A673 (cell line): ENCODE data around the gene CAPN7. TPM values are rescaled to one million over a fixed set of nuclear protein-coding genes. Genes with fewer than 3 reads are reported as not detected.

ENCODE experiments used
- BruUV-seq: library from RNA; stranded (reverse); fragments of 400-500 nt; replicated peaks from 2 replicates; lab custom pipeline; 2021; lab: Mats Ljungman, UMichigan
- CTCF ChIA-PET: fragments of 300-600 bp; sonication (Branson Sonifier 250); formaldehyde crosslinking; loops from one replicate; lab custom pipeline; 2022; ENCODE audit warnings: antibody characterized with exemption; lab: Charles Lee
- POLR2A ChIA-PET: fragments of 300-600 bp; sonication (Branson Sonifier 250); formaldehyde crosslinking; loops from one replicate; lab custom pipeline; 2022; ENCODE audit warnings: antibody characterized with exemption; ENCODE audit not compliant: low non-redundant PET; lab: Charles Lee
- DNase-seq: peaks from one replicate; pipeline ENCODE4 v3.0.0-alpha.2; 2015; ENCODE audit warnings: low spot score
- H3K27ac ChIP-seq: fragments of 200-600 bp; sonication (generic); 2 replicates; pipeline ENCODE4 v1.5.1; 2016; ENCODE audit warnings: mixed run types, low read depth, mild to moderate bottlenecking, mixed read lengths, antibody characterized with exemption, low read length; ENCODE audit not compliant: poor library complexity, severe bottlenecking
- H3K27me3 ChIP-seq: fragments of 200-600 bp; sonication (generic); replicated peaks from 2 replicates; pipeline ENCODE4 v1.6.1; 2017; ENCODE audit warnings: mixed run types, low read depth, mild to moderate bottlenecking, mixed read lengths, antibody characterized with exemption, low read length; ENCODE audit not compliant: insufficient read depth, poor library complexity
- H3K36me3 ChIP-seq: fragments of 200-600 bp; sonication (generic); 2 replicates; pipeline ENCODE4 v1.6.1; 2016; ENCODE audit warnings: mixed run types, mild to moderate bottlenecking, mixed read lengths, antibody characterized with exemption, low read length; ENCODE audit not compliant: insufficient read depth, poor library complexity, severe bottlenecking
- H3K4me1 ChIP-seq: fragments of 200-600 bp; sonication (generic); 2 replicates; pipeline ENCODE4 v1.6.1; 2017; ENCODE audit warnings: mixed run types, mild to moderate bottlenecking, mixed read lengths, antibody characterized with exemption, low read length; ENCODE audit not compliant: insufficient read depth, poor library complexity, severe bottlenecking
- H3K4me3 ChIP-seq: fragments of 200-600 bp; sonication (generic); 2 replicates; pipeline ENCODE4 v1.5.1; 2016; ENCODE audit warnings: low read depth, mixed run types, mild to moderate bottlenecking, mixed read lengths, low read length; ENCODE audit not compliant: poor library complexity, severe bottlenecking
- H3K9me3 ChIP-seq: fragments of 200-600 bp; sonication (generic); 2 replicates; pipeline ENCODE4 v1.6.1; 2016; ENCODE audit warnings: mixed run types, low read depth, mild to moderate bottlenecking, mixed read lengths, antibody characterized with exemption, low read length; ENCODE audit not compliant: poor library complexity, severe bottlenecking
- EZH2 ChIP-seq: fragments of 200-600 bp; sonication (generic); IDR thresholded peaks from 2 replicates; pipeline ENCODE4 v1.6.1; 2017; ENCODE audit warnings: borderline replicate concordance, low read depth, mild to moderate bottlenecking, mixed read lengths, antibody characterized with exemption, low read length; ENCODE audit not compliant: poor library complexity, severe bottlenecking
- intact Hi-C: fragments of 100-400 bp; cut with micrococcal nuclease; formaldehyde crosslinking; loops from one replicate; pipeline ENCODE4 v1.10.0; 2022; ENCODE audit not compliant: unreplicated experiment
- total RNA-seq: library from RNA; stranded (reverse); gene quantifications from 2 replicates; pipeline ENCODE4 v1.2.3, GENCODE V29; 2021
- TF ChIP-seq, protein P1 (sequence below): fragments of 300-800, 200-600 bp; sonication (generic); conservative IDR thresholded peaks from 2 replicates; pipeline ENCODE4 v1.5.1; 2017; ENCODE audit warnings: low read depth, mild to moderate bottlenecking, antibody characterized with exemption, low read length, moderate library complexity, mixed read lengths

The CAPN7 gene
- total RNA-seq, 1 experiment from 2014 or later, result 38.6 TPM

DNA sequence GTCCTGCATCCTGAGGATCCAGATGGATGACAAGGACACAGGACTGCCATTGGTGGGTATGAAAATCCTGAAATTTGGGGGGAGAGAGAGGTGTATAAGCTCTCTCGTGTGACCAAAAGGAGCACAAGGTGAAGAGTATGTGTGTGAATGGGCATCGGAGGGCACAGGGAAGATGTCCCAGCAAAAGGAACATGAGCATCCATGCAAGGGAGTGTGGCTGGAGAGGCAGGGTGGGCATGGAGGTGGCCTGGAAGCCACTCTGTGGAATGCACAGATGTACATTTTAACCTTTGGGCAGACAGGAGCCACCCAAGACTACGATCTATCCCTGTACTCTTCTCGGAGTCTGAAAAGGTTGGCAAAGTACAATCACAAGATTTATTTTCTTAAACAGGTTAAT is 54.5 kb downstream of the CAPN7 start:
- TF ChIP-seq EZH2, result no peak
- TF ChIP-seq, protein P1, sequence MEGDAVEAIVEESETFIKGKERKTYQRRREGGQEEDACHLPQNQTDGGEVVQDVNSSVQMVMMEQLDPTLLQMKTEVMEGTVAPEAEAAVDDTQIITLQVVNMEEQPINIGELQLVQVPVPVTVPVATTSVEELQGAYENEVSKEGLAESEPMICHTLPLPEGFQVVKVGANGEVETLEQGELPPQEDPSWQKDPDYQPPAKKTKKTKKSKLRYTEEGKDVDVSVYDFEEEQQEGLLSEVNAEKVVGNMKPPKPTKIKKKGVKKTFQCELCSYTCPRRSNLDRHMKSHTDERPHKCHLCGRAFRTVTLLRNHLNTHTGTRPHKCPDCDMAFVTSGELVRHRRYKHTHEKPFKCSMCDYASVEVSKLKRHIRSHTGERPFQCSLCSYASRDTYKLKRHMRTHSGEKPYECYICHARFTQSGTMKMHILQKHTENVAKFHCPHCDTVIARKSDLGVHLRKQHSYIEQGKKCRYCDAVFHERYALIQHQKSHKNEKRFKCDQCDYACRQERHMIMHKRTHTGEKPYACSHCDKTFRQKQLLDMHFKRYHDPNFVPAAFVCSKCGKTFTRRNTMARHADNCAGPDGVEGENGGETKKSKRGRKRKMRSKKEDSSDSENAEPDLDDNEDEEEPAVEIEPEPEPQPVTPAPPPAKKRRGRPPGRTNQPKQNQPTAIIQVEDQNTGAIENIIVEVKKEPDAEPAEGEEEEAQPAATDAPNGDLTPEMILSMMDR, result no peak
- no peaks in the 10 kb centered on the region for H3K4me1 ChIP-seq
- no peak for DNase-seq
- no peak overlapping the region for H3K27ac ChIP-seq
- H3K36me3 ChIP-seq, result peaks cover 26% of the 10 kb centered on the region
- no peak overlapping the region for H3K4me3 ChIP-seq
- intact Hi-C loops, result no loop called here
- POLR2A ChIA-PET, result no interaction called here
- BruUV-seq, result no TSS peak
- H3K27me3 ChIP-seq, result no peaks in the 10 kb centered on the region
- H3K9me3 ChIP-seq, result no peaks in the 10 kb centered on the region
- CTCF ChIA-PET, result no interaction called here

DNA sequence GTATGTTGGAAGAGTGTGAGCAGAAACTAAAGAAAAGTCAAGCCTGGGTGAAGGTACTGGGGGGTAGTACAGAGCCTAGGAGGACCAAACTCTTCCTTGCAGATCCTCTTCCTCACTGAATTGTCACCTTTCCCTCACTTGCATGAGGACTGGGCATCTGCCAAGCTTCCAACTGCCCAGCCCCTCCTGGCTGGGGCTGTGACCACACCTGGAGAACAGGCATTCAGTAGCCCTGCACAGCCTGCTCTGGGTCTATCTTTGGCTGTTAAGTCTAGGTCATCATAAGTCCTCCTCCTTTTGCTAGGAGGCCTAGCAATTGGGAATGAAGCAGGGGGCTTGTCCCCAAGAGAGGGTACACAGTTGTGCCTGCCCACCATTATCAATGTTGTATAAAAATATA is 55.2 kb downstream of the CAPN7 start:
- no peak for TF ChIP-seq EZH2
- TF ChIP-seq, protein P1, result no peak
- no peak overlapping the region for H3K4me3 ChIP-seq
- H3K27me3 ChIP-seq, result no peaks in the 10 kb centered on the region
- DNase-seq, result no peak
- ChIA-PET CTCF (no interaction called here), POLR2A (no interaction called here)
- H3K36me3 ChIP-seq, result peaks cover 19% of the 10 kb centered on the region
- intact Hi-C loops, result no loop called here
- H3K27ac ChIP-seq, result no peak overlapping the region
- BruUV-seq, result no TSS peak
- H3K4me1 ChIP-seq, result no peaks in the 10 kb centered on the region
- no peaks in the 10 kb centered on the region for H3K9me3 ChIP-seq

DNA sequence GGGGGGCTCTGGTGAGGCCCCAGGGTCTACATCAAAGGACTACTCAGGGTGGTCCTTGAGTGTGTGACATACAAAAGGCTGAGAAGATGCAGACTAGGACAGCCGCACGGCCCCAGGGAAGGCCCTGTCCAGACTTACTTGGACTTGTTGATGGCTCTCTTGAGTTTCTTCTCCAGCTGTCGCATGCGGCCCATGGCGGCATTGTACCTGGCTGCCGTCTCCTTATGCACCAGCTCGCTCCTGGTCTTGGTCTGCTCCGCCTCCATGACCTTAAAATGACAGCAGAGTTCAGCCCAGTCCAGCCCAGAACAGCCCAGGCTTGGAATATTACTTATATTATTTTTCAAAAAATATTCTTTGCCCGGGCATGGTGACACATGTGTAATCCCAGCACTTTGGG is 56.0 kb downstream of the CAPN7 start:
- intact Hi-C loops, result no loop called here
- CTCF ChIA-PET, result no interaction called here
- no TSS peak for BruUV-seq

More for the DNA sequence above, 56.0 kb downstream of the CAPN7 start:
- no peak overlapping the region for H3K27ac ChIP-seq
- no peak for TF ChIP-seq EZH2
- TF ChIP-seq, protein P1, result no peak
- POLR2A ChIA-PET, result interaction anchor here (0.6 kb wide), 1 partner anchor 85 kb away, joined by 4 read pairs; no protein-coding TSS in a partner anchor
- no peaks in the 10 kb centered on the region for H3K27me3 ChIP-seq
- peaks cover 11% of the 10 kb centered on the region for H3K36me3 ChIP-seq
- no peak for DNase-seq
- no peaks in the 10 kb centered on the region for H3K9me3 ChIP-seq
- H3K4me3 ChIP-seq, result no peak overlapping the region
- no peaks in the 10 kb centered on the region for H3K4me1 ChIP-seq
